GM13976 (cell line): ENCODE results near the gene IGFBP5.

Source experiments
- DNase-seq: peaks from one replicate; pipeline ENCODE4 v3.0.0; 2012; ENCODE audit warnings: low spot score
- CTCF ChIP-seq: IDR thresholded peaks from 2 replicates; pipeline ENCODE4 v1.5.1; 2012; ENCODE audit warnings: borderline replicate concordance, mild to moderate bottlenecking; ENCODE audit not compliant: insufficient read depth; ENCODE audit errors: extremely low read depth, missing control alignments, control extremely low read depth
- in situ Hi-C: fragments of 300-500 bp; cut with MboI; formaldehyde crosslinking; loops from one replicate; pipeline ENCODE4 v1.12.0; 2022; ENCODE audit warnings: low sequenced_read_pairs, mixed read lengths, inconsistent platforms; ENCODE audit not compliant: unreplicated experiment

Gene IGFBP5

GRCh38 chr2:216717491-216717901, 22.1 kb upstream of the IGFBP5 start:
- DNase-seq, result no peak
- in situ Hi-C loops, result no loop called here
- no peak for TF ChIP-seq CTCF

- in situ Hi-C loops, result no loop called here
- no peak for DNase-seq
- TF ChIP-seq CTCF, result no peak
Measured at GRCh38 chr2:216716109-216716508, 20.8 kb upstream of the IGFBP5 start.

- DNase-seq, result no peak
- in situ Hi-C loops, result no loop called here
- TF ChIP-seq CTCF, result no peak
Measured at GRCh38 chr2:216715402-216715974, 20.1 kb upstream of the IGFBP5 start.

GRCh38 chr2:216714376-216714775, 19.0 kb upstream of the IGFBP5 start:
- DNase-seq, result no peak
- in situ Hi-C loops, result no loop called here
- no peak for TF ChIP-seq CTCF

GRCh38 chr2:216713691-216714336, 18.5 kb upstream of the IGFBP5 start:
- in situ Hi-C loops, result no loop called here
- DNase-seq, result no peak
- TF ChIP-seq CTCF, result no peak

- DNase-seq, result no peak
- in situ Hi-C loops, result no loop called here
- TF ChIP-seq CTCF, result no peak
Measured at GRCh38 chr2:216711348-216711747, 16.0 kb upstream of the IGFBP5 start.
